Stimulated activated CD8-positive, alpha-beta memory T cell treated with anti-CD3 and anti-CD28 coated beads, Interleukin-12 subunit alpha, Interleukin-12 subunit beta, amount 100 ng/mL, for 24 hours (primary cell): ENCODE results near the gene TCF7L2.

ENCODE experiments used
- DNase-seq: peaks from one replicate; pipeline ENCODE4 v3.0.0-alpha.2; 2020; ENCODE audit errors: extremely low read depth

The TCF7L2 gene

GRCh38 chr10:113022265-113022664, 72.2 kb downstream of the TCF7L2 start:
- no peak for DNase-seq

GRCh38 chr10:113023017-113023416, 73.0 kb downstream of the TCF7L2 start:
- DNase-seq: no peak

- no peak for DNase-seq
Measured at GRCh38 chr10:113024930-113025329, 74.9 kb downstream of the TCF7L2 start.

GRCh38 chr10:113025487-113025886, 75.4 kb downstream of the TCF7L2 start:
- no peak for DNase-seq

GRCh38 chr10:113026679-113027078, 76.6 kb downstream of the TCF7L2 start:
- DNase-seq: no peak

GRCh38 chr10:113027230-113027573, 77.2 kb downstream of the TCF7L2 start:
- no peak for DNase-seq

- DNase-seq: no peak
Measured at GRCh38 chr10:113027574-113028455, 77.8 kb downstream of the TCF7L2 start.

GRCh38 chr10:113028456-113029440, 78.7 kb downstream of the TCF7L2 start:
- DNase-seq: no peak

- DNase-seq: no peak
Measured at GRCh38 chr10:113030453-113030852, 80.4 kb downstream of the TCF7L2 start.

- DNase-seq: no peak
Measured at GRCh38 chr10:113031147-113031546, 81.1 kb downstream of the TCF7L2 start.

GRCh38 chr10:113033991-113034390, 83.9 kb downstream of the TCF7L2 start:
- no peak for DNase-seq

GRCh38 chr10:113035732-113036312, 85.8 kb downstream of the TCF7L2 start:
- no peak for DNase-seq

- DNase-seq: no peak
Measured at GRCh38 chr10:113036619-113037018, 86.6 kb downstream of the TCF7L2 start.

GRCh38 chr10:113037218-113037617, 87.2 kb downstream of the TCF7L2 start:
- DNase-seq: no peak

GRCh38 chr10:113038183-113038582, 88.1 kb downstream of the TCF7L2 start:
- no peak for DNase-seq

- no peak for DNase-seq
Measured at GRCh38 chr10:113038985-113039384, 88.9 kb downstream of the TCF7L2 start.

- DNase-seq: no peak
Measured at GRCh38 chr10:113041324-113041723, 91.3 kb downstream of the TCF7L2 start.

- DNase-seq: no peak
Measured at GRCh38 chr10:113041841-113042750, 92.0 kb downstream of the TCF7L2 start.

GRCh38 chr10:113042868-113043267, 92.8 kb downstream of the TCF7L2 start:
- DNase-seq: no peak

GRCh38 chr10:113044016-113044755, 94.1 kb downstream of the TCF7L2 start:
- DNase-seq: no peak
